ENCODE results near the gene CPNE2.
A peak's percentile ranks its signal among the peaks of the same experiment; 100 is the strongest.

- TF ChIP-seq CTCF (IDR thresholded peaks at IDR 0.05) (no peak), POLR2AphosphoS5 (IDR thresholded peaks at IDR 0.05; ENCODE audit: insufficient read depth in 1 of 2, low read depth in 1 of 2) (peak; percentile 94), POLR2A (IDR thresholded peaks at IDR 0.05) (peak in 1 of 2 donors; percentile 75)
Observed at GRCh38 chr16:57185945-57186871, 93.8 kb downstream of the CPNE2 start, which contains the start of the genes PSME3IP1 and RSPRY1.

Data from vagina (tissue), 2 donors.